CMK (cell line): ENCODE measurements around the gene TEC.

Source experiments
- DNase-seq: peaks from one replicate; pipeline ENCODE4 v3.0.0-alpha.2; 2010; ENCODE audit warnings: low read depth

The TEC gene

DNA sequence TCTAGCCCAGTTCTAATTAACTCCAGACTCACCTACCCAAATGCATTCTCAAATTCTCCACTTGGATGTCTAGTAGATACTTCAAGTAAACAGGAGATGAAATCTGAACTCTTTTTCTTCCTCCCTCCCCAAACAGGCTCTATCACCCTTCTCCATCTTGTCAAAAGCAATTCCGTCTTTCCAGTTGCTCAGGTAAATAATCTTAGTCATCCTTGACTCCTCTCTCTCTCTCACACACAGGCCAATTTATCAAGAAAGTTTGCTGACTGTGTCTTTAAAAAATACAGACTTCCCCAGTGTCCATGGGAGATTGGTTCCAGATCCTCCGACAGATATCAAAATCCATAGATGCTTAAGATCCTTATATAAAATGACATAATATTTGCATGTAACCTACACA is 148.5 kb downstream of the TEC start:
- DNase-seq, result no peak

GRCh38 chr4:48120132-48120531 is 149.5 kb downstream of the TEC start:
- no peak for DNase-seq

GRCh38 chr4:48119646-48120045 is 150.0 kb downstream of the TEC start:
- DNase-seq, result no peak

DNA sequence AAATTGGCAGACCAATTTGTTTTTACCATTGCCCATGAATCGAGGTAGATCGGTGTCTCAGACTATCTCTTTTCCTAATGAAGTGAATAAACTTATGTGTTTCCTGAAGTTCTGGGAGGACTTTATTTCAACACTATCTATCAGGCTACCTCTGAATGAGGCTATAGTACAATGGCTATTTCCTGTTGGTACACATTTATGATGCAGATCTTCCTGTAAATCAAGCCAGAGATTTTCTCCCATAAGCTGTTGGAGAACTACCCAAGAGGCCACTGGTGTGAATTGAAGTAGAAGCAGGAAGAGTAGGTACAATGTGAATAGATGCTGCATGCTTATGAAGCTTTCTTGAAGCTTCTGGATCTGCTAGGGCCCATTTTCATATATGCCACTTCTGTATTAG is 151.6 kb downstream of the TEC start:
- no peak for DNase-seq

DNA sequence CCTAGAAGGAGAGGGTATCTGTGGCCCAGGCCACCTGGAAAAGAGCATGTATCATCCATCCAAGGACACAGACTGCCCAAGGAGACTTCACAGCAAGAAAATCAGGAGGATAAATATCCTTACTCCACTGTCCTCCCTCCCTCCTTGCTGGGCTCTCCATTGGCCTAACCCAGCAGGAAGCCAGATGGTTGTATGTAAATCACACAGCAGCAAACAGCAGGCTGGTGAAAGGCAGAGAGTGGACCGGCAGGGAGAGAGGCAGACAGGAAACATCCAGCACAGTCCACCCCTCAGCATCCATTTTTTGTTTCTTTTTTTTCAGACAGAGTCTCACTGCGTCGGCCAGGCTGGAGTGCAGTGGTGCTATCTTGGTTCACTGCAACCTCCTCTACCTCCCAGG is 153.1 kb downstream of the TEC start:
- no peak for DNase-seq

DNA sequence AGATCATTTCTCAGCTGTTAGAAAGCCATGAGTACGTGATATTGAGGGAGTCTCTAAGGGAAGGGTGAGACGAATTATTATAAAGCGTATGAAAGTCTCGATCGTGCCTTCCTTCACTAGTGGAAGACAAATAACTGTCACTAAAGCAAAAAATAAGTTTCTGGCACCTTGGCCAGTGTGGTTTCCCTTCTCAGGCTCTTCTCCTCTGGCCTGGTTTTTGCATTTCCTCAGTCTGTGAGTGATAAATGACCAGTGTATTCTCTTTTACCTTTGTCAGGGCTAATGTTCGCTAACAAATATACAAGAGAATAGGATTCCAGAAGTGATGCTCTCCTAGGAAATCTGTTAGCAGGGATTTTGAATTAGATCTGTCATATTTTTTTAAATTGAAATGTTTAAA is 155.2 kb downstream of the TEC start:
- no peak for DNase-seq

GRCh38 chr4:48112017-48112667 is 157.5 kb downstream of the TEC start:
- DNase-seq, result no peak

GRCh38 chr4:48110452-48110978 is 159.1 kb downstream of the TEC start:
- DNase-seq, result no peak

- no peak for DNase-seq
These were observed 160.0 kb downstream of the TEC start for GRCh38 chr4:48109413-48110263.

DNA sequence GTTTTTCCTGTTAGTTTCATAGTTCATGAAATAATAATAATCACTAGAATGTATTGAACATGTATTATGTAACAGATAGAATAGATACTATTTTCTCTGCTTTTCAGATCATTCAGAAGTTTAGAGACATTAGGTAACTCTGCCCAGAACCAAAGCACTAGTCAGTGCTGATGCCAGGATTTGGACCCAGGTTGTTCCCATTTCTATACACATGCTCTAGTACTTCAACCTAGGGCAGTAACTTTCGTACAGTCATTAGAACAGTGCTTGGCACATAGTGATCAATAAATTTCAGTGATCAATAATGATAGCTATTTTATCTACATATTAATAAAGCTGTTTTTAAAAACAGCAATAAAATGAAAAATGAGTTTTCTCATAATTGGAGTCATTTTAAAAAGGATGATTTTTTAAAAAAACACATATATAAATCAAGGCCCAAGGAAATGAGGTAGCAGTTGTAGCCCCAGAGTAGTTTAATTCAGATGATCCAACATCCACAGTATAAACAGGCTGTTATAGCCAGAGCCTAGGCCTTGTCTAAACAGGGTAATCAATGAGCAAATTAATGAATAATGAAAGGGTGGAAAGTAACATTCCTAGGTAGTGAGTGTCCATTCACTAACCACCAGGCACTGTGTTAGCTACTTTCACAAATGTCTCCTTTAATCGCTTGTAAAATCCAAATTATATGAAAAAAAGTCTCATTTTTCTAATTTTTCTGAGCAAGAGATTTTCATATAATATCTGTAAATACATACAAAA is 161.1 kb downstream of the TEC start:
- DNase-seq, result no peak

- no peak for DNase-seq
These were observed 164.4 kb downstream of the TEC start for GRCh38 chr4:48105230-48105629.

DNA sequence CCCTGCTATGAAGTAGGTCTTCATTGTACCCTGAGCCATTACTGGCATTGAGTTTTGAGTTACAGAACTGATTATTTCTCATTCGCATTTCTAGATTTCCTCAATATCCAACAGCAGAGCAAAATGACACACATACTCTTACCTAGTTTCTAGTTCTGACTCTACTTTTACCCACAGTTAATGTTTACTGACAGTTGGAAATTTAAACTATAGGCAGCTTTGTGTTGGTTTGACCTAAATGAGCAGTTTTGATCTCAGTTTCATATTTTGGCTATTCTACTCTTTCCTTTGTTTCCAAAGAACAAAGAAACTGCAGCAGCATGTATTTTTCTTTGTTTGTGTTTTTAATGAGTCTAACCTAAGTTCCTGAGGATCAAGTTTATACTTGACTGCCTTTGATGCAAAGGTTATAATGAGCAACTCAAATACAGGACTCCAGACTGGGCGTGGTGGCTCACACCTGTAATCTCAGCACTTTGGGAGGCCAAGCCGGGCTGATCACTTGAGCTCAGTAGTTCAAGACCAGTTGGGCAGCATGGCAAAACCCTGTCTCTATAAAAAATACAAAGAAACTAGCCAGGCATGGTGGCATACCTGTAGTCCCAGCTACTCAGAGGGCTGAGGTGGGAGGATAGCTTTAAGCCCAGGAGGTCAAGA is 166.0 kb downstream of the TEC start:
- DNase-seq, result no peak

DNA sequence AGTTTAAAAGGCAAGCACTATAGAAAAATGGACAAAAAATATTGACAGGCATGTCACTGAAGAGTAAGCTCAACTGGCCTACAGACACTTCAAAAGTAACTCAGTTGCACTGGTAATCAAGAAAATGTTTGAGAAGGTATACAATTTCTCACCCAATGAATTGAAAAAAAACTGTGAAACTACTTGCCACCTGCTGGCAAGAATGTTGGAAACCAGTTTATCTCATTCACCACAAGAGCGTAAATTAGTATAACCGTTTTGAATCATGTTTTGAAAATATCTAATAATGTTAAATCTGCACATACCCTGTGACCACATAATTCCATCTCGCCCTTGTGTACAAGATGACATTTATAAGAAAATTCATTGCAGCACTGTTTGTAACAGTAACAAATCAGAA is 167.3 kb downstream of the TEC start:
- DNase-seq, result no peak

DNA sequence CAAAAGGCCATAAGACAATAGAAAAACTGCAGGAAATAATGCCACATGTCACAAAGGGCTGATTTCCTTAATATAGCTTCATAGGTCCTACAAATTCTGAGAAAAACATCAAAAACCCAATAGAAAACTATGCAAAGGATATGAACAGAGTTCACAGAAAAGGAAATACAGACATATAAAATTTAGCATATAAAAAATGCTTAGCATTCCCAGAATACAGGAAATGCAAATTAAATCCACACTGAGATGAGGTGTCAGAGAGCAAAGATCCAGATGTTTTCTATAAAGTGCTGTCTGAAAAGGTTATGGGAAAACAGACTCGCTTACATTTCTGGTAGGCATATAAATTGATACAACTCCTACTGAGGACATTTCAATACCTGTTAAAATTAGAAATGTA is 169.4 kb downstream of the TEC start:
- no peak for DNase-seq

DNA sequence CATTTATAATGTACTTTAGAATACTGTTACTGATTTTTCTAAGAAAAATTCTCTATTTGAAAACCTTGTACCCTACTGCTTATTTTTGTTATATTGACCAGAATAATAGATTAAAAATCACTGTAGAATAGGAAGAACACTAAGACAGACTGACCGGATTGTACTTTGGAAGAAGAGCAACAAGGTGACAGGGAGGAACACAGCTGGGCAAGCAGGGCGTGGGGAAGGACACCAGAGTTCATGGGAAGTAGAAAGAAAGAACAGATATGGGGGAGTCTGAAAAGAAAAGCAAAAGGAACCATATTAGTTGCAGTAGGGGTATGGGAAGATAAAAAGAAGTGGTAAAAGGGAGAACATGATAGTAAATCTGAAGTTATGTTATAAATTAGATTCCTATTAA is 174.2 kb downstream of the TEC start:
- DNase-seq, result no peak

DNA sequence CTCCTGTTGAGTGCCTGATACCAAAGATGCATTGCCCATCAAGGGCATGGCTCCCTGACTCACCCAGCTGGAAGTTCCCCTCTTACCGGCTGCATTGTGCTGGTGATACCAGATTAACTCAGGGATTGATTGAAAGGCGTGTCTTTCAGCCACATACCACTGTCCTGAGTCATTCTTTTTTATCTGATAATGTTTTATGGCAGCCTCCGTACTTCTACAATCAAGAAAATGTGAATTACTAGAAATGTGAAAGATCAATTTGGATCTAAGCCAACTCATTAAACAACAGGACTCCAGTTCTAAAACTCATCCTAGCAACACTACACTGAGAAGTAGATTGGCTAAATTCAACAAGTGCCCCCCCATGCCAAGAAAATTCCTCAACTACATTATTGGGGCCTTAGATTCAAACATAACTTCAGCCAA is 175.6 kb downstream of the TEC start:
- no peak for DNase-seq

DNA sequence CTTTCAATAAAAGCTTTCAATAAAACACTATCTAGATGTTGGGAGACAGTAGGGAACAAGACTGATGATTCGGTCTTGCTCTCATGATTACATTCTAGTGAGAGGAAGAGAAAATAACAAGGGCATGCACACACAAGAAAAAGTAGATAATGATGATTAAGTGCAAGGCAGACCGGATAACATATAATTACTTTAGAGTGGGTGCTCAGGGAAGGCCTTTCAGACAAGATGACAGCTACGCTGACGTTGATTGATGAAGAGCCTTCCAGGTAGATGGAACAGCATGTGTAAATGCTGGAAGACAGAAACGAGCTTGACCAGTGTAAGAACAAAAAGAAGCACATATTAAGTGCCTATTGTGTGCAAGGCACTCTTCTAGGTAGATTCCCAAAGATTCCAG is 179.0 kb downstream of the TEC start:
- no peak for DNase-seq

DNA sequence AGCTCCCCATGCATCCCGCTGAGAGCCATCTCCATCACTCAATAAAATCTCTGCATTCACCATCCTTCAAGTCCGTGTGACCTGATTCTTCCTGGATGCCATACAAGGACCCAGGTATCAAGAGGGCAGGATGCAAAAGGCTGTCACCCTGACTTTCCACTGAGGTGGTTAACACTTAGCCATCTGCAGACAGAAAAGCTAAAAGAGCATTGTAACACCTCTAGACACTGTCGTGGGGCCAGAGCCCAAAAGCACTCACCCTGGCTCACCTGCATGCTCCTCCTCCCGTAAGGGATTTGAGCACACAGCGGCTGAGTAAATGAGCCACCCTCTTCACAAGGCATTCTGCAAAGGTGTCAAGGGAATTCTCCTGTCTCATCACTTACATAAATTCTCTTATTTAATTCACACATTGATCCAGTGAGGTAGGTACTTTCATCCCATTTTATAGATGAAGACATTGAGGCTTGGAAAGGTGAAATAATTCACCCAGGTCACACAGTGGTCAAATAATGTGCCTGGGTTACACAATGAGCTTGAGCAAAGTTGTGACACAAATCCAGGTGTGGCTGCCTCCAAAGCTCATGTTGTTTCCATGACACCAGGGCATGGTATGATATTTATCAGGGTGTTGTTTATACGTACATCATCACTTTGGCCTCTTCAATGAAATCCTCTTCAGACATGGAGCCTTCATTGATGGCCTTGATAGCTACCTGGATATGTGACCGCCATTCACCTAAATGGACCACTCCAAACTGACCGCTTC is 183.6 kb downstream of the TEC start:
- no peak for DNase-seq
